Fibroblast of lung (primary cell): ENCODE results near the gene UCK2.

Source experiments
- EZH2 ChIP-seq: IDR thresholded peaks from 2 replicates; pipeline ENCODE4 v1.5.1; 2012; ENCODE audit warnings: low read length, control low read depth, mild to moderate bottlenecking; ENCODE audit errors: missing control alignments
- TF ChIP-seq, protein P1 (sequence below), 2 donors: IDR thresholded peaks in 1 of 2; conservative IDR thresholded peaks in 1 of 2; 1 replicate in 1 of 2; 2 replicates in 1 of 2; pipeline ENCODE4 v1.5.1; 2011 to 2012; ENCODE audit warnings: low read length in 2 of 2, control low read depth in 1 of 2, inconsistent platforms in 1 of 2, low read depth in 1 of 2, mild to moderate bottlenecking in 1 of 2

DNA sequence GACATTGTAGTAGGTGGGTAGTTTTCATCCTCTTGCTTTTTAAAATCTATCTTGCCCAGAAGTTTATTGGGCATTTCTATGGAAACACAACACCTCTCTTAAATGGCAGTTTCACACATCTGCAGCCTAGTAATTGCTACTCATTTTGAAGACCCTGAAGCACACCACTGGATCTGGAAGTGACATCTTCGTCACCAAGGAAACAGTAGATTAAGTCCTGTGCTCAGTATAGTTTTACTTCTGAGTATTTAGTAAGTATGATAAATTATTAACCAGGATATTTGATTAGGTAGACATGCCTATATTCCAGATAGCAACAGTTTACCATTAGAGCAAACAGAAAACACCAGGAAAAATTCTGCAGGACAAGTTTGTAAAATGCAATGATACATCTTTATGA lies 48.7 kb downstream of the UCK2 start:
- no peak for TF ChIP-seq EZH2
- TF ChIP-seq, protein P1, sequence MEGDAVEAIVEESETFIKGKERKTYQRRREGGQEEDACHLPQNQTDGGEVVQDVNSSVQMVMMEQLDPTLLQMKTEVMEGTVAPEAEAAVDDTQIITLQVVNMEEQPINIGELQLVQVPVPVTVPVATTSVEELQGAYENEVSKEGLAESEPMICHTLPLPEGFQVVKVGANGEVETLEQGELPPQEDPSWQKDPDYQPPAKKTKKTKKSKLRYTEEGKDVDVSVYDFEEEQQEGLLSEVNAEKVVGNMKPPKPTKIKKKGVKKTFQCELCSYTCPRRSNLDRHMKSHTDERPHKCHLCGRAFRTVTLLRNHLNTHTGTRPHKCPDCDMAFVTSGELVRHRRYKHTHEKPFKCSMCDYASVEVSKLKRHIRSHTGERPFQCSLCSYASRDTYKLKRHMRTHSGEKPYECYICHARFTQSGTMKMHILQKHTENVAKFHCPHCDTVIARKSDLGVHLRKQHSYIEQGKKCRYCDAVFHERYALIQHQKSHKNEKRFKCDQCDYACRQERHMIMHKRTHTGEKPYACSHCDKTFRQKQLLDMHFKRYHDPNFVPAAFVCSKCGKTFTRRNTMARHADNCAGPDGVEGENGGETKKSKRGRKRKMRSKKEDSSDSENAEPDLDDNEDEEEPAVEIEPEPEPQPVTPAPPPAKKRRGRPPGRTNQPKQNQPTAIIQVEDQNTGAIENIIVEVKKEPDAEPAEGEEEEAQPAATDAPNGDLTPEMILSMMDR (conservative IDR thresholded peaks at IDR 0.05 in 1 of 2, IDR thresholded peaks at IDR 0.05 in 1 of 2; ENCODE audit: low read depth in 1 of 2, low read length in 2 of 2) = no peak
